Measurements from ENCODE around the gene GRIN3A.

Gene GRIN3A

GRCh38 chr9:101587332-101588043, 151.0 kb downstream of the GRIN3A start:
- no peaks in the 10 kb centered on the region for H4K20me1 ChIP-seq (ENCODE audit: insufficient read depth, low read length, poor library complexity, severe bottlenecking)
- H3K27me3 ChIP-seq (ENCODE audit: insufficient read depth, low read length, poor library complexity, severe bottlenecking): no peaks in the 10 kb centered on the region
- H3K9ac ChIP-seq (ENCODE audit: low read depth, low read length, poor library complexity, severe bottlenecking): no peak overlapping the region
- no peaks in the 10 kb centered on the region for H3K79me2 ChIP-seq (ENCODE audit: insufficient read depth, low read length)
- H3K4me2 ChIP-seq (ENCODE audit: low read depth, low read length, poor library complexity, severe bottlenecking): no peak overlapping the region
- no peaks in the 10 kb centered on the region for H3K36me3 ChIP-seq (ENCODE audit: insufficient read depth, low read length)
- no peak for TF ChIP-seq EZH2phosphoT487 (IDR thresholded peaks at IDR 0.05; ENCODE audit: borderline replicate concordance)
- TF ChIP-seq, protein P1, sequence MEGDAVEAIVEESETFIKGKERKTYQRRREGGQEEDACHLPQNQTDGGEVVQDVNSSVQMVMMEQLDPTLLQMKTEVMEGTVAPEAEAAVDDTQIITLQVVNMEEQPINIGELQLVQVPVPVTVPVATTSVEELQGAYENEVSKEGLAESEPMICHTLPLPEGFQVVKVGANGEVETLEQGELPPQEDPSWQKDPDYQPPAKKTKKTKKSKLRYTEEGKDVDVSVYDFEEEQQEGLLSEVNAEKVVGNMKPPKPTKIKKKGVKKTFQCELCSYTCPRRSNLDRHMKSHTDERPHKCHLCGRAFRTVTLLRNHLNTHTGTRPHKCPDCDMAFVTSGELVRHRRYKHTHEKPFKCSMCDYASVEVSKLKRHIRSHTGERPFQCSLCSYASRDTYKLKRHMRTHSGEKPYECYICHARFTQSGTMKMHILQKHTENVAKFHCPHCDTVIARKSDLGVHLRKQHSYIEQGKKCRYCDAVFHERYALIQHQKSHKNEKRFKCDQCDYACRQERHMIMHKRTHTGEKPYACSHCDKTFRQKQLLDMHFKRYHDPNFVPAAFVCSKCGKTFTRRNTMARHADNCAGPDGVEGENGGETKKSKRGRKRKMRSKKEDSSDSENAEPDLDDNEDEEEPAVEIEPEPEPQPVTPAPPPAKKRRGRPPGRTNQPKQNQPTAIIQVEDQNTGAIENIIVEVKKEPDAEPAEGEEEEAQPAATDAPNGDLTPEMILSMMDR (conservative IDR thresholded peaks at IDR 0.05; ENCODE audit: low read length): no peak
- no peaks in the 10 kb centered on the region for H3K9me2 ChIP-seq (replicated peaks; ENCODE audit: low read depth, low read length)
- no peaks in the 10 kb centered on the region for H3F3A ChIP-seq (ENCODE audit: low read depth)
- H2AFZ ChIP-seq (ENCODE audit: low read length): no peak overlapping the region
- H3K4me3 ChIP-seq (ENCODE audit: low read length, poor library complexity, severe bottlenecking): no peak overlapping the region
- H3K9me3 ChIP-seq (ENCODE audit: insufficient read depth, low read depth, low read length): no peaks in the 10 kb centered on the region
- H3K4me1 ChIP-seq (ENCODE audit: insufficient read depth, low read length, poor library complexity, severe bottlenecking): no peaks in the 10 kb centered on the region

DNA sequence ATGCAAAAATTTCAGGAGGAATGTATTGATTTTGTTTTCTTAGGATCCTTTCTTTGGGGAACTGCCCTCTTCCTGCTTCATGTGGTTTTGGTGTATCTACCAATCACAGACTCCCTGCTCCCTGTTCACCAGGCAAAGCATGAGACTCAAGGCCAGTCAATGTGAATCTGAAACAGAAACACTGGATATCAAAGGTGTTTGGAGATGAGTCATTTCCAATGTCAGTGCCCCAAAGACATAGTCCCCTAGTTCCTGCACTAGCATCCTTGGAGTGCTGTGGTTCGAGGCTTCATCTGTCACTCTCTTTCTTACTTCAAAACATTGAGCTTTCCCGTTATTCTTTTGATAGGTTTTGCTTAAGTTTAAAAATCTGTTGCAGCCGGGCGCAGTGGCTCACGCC, 151.8 kb downstream of the GRIN3A start:
- Histone ChIP-seq H3K4me1 (ENCODE audit: insufficient read depth, low read length, poor library complexity, severe bottlenecking) (no peaks in the 10 kb centered on the region), H4K20me1 (ENCODE audit: insufficient read depth, low read length, poor library complexity, severe bottlenecking) (no peaks in the 10 kb centered on the region), H3K36me3 (ENCODE audit: insufficient read depth, low read length) (no peaks in the 10 kb centered on the region), H3K27me3 (ENCODE audit: insufficient read depth, low read length, poor library complexity, severe bottlenecking) (no peaks in the 10 kb centered on the region), H3K79me2 (ENCODE audit: insufficient read depth, low read length) (no peaks in the 10 kb centered on the region), H3K4me2 (ENCODE audit: low read depth, low read length, poor library complexity, severe bottlenecking) (no peak overlapping the region), H3K4me3 (ENCODE audit: low read length, poor library complexity, severe bottlenecking) (no peak overlapping the region), H3K9ac (ENCODE audit: low read depth, low read length, poor library complexity, severe bottlenecking) (no peak overlapping the region), H2AFZ (ENCODE audit: low read length) (no peak overlapping the region), H3F3A (ENCODE audit: low read depth) (no peaks in the 10 kb centered on the region), H3K9me3 (ENCODE audit: insufficient read depth, low read depth, low read length) (no peaks in the 10 kb centered on the region), H3K9me2 (replicated peaks; ENCODE audit: low read depth, low read length) (no peaks in the 10 kb centered on the region)
- TF ChIP-seq EZH2phosphoT487 (IDR thresholded peaks at IDR 0.05; ENCODE audit: borderline replicate concordance): no peak
- TF ChIP-seq, protein P1 (conservative IDR thresholded peaks at IDR 0.05; ENCODE audit: low read length): no peak

- H3K9ac ChIP-seq (ENCODE audit: low read depth, low read length, poor library complexity, severe bottlenecking): no peak overlapping the region
Measured at GRCh38 chr9:101585740-101586139, 152.7 kb downstream of the GRIN3A start.

More at GRCh38 chr9:101585740-101586139, 152.7 kb downstream of the GRIN3A start:
- Histone ChIP-seq H3K9me3 (ENCODE audit: insufficient read depth, low read depth, low read length) (no peaks in the 10 kb centered on the region), H2AFZ (ENCODE audit: low read length) (no peak overlapping the region), H3F3A (ENCODE audit: low read depth) (no peaks in the 10 kb centered on the region), H3K27me3 (ENCODE audit: insufficient read depth, low read length, poor library complexity, severe bottlenecking) (no peaks in the 10 kb centered on the region), H3K4me2 (ENCODE audit: low read depth, low read length, poor library complexity, severe bottlenecking) (no peak overlapping the region), H3K4me1 (ENCODE audit: insufficient read depth, low read length, poor library complexity, severe bottlenecking) (no peaks in the 10 kb centered on the region), H4K20me1 (ENCODE audit: insufficient read depth, low read length, poor library complexity, severe bottlenecking) (no peaks in the 10 kb centered on the region), H3K79me2 (ENCODE audit: insufficient read depth, low read length) (no peaks in the 10 kb centered on the region), H3K9me2 (replicated peaks; ENCODE audit: low read depth, low read length) (no peaks in the 10 kb centered on the region), H3K36me3 (ENCODE audit: insufficient read depth, low read length) (no peaks in the 10 kb centered on the region), H3K4me3 (ENCODE audit: low read length, poor library complexity, severe bottlenecking) (no peak overlapping the region)
- TF ChIP-seq EZH2phosphoT487 (IDR thresholded peaks at IDR 0.05; ENCODE audit: borderline replicate concordance): no peak
- TF ChIP-seq, protein P1 (conservative IDR thresholded peaks at IDR 0.05; ENCODE audit: low read length): no peak

Data from Loucy (cell line).